A549 (cell line): ENCODE measurements around the gene MYO10.

ENCODE experiments used
- CEBPB ChIP-seq, 2 experiments: fragments of >200 bp in 1 of 2; sonication (Bioruptor Twin) in 1 of 2; formaldehyde crosslinking in 1 of 2; IDR thresholded peaks; 2 replicates each; pipeline ENCODE4 v1.6.1; 2012 to 2016
- CTCF ChIP-seq: fragments of >200 bp; sonication (Bioruptor Twin); formaldehyde crosslinking; IDR thresholded peaks from 3 replicates; pipeline ENCODE4 v1.5.1; 2016
- ELK1 ChIP-seq: fragments of 150-350 bp; IDR thresholded peaks from 2 replicates; pipeline ENCODE4 v1.6.1; 2014; ENCODE audit warnings: low read depth, mild to moderate bottlenecking, low read length
- JUN ChIP-seq, 2 experiments: fragments of >200 bp; sonication (Bioruptor Twin); formaldehyde crosslinking; IDR thresholded peaks; 2 replicates in 1 of 2; 3 replicates in 1 of 2; pipeline ENCODE4 v1.6.1; 2016 to 2017
- NR3C1 ChIP-seq: fragments of >200 bp; sonication (Bioruptor Twin); formaldehyde crosslinking; IDR thresholded peaks from 3 replicates; pipeline ENCODE4 v1.6.1; 2017
- POLR2A ChIP-seq: IDR thresholded peaks from 2 replicates; pipeline ENCODE4 v1.6.1; 2012; ENCODE audit warnings: mild to moderate bottlenecking, low read length
- POLR2AphosphoS2 ChIP-seq: conservative IDR thresholded peaks from 2 replicates; pipeline ENCODE4 v1.6.1; 2012; ENCODE audit warnings: low read length, improper control_type of control experiment, inconsistent platforms
- RAD21 ChIP-seq, 2 experiments: fragments of >200 bp in 1 of 2; sonication (Bioruptor Twin) in 1 of 2; formaldehyde crosslinking in 1 of 2; IDR thresholded peaks in 1 of 2; conservative IDR thresholded peaks in 1 of 2; 2 replicates in 1 of 2; 3 replicates in 1 of 2; pipeline ENCODE4 v1.6.1; 2012 to 2018; ENCODE audit warnings: inconsistent platforms in 1 of 2
- RCOR1 ChIP-seq: fragments of 150-350 bp; IDR thresholded peaks from 2 replicates; pipeline ENCODE4 v1.6.1; 2014; ENCODE audit warnings: antibody characterized with exemption, low read length, low read depth
- RFX5 ChIP-seq: fragments of 450-650 bp; IDR thresholded peaks from 2 replicates; pipeline ENCODE4 v1.7.1; 2014; ENCODE audit warnings: antibody characterized with exemption, mild to moderate bottlenecking, moderate library complexity
- USF2 ChIP-seq: fragments of 450-650 bp; IDR thresholded peaks from 2 replicates; pipeline ENCODE4 v1.6.1; 2014; ENCODE audit warnings: antibody characterized with exemption

GRCh38 chr5:16791904-16792597, 144.0 kb downstream of the MYO10 start:
- TF ChIP-seq CTCF, result no peak
- TF ChIP-seq NR3C1, result no peak
- TF ChIP-seq USF2, result no peak
- TF ChIP-seq POLR2A, result no peak
- no peak for TF ChIP-seq CEBPB (IDR thresholded peaks at IDR 0.05)
- no peak for TF ChIP-seq ELK1
- no peak for TF ChIP-seq RCOR1
- no peak for TF ChIP-seq RAD21 (conservative IDR thresholded peaks at IDR 0.05 in 1 of 2, IDR thresholded peaks at IDR 0.05 in 1 of 2)
- no peak for TF ChIP-seq POLR2AphosphoS2
- no peak for TF ChIP-seq JUN (IDR thresholded peaks at IDR 0.05)
- no peak for TF ChIP-seq RFX5
